Upper lobe of right lung (tissue), 1 donor: ENCODE measurements around the gene BTG1. TPM values are rescaled to one million over a fixed set of nuclear protein-coding genes. Genes with fewer than 3 reads are reported as not detected.

Experiments
- ATAC-seq: fragments of 200-7000 bp; cut with Tn5 transposase; one replicate; pipeline ENCODE4 v1.9.1; 2020; ENCODE audit warnings: mild to moderate bottlenecking, moderate library complexity
- DNase-seq: peaks from one replicate; pipeline ENCODE4 v3.0.0-alpha.2; 2020
- H3K27ac ChIP-seq: fragments of 200-600 bp; one replicate; pipeline ENCODE4 v1.8.0; 2022
- H3K27me3 ChIP-seq: fragments of 200-600 bp; one replicate; pipeline ENCODE4 v1.8.0; 2022; ENCODE audit warnings: mild to moderate bottlenecking
- H3K36me3 ChIP-seq: fragments of 200-600 bp; one replicate; pipeline ENCODE4 v1.8.0; 2022
- H3K4me1 ChIP-seq: fragments of 200-600 bp; one replicate; pipeline ENCODE4 v1.8.0; 2022
- H3K4me3 ChIP-seq: fragments of 200-600 bp; one replicate; pipeline ENCODE4 v1.8.0; 2022; ENCODE audit warnings: mild to moderate bottlenecking
- H3K9me3 ChIP-seq: fragments of 200-600 bp; one replicate; pipeline ENCODE4 v1.8.0; 2022
- CTCF ChIP-seq: fragments of 200-600 bp; IDR thresholded peaks from one replicate; pipeline ENCODE4 v1.8.0; 2022; ENCODE audit warnings: antibody characterized with exemption
- intact Hi-C: fragments of 100-400 bp; cut with DNase I; formaldehyde crosslinking; loops from one replicate; pipeline ENCODE4 v1.11.0; 2022
- total RNA-seq: library from RNA; stranded (reverse); fragmentation: NEBNext Ultra II Directional; extraction: Animal tissue kit (Norgen Biotek cat#: 25700); gene quantifications from one replicate; pipeline ENCODE4 v1.2.1, GENCODE V29; 2021
- donor health status: DM: no; HTN: yes; CAD: no; lungs with severe emphysema.

BTG1 gene
- total RNA-seq, 1 donor from 2014 or later: 163 TPM

GRCh38 chr12:92158796-92159439 is 13.3 kb upstream of the BTG1 start:
- no peak for TF ChIP-seq CTCF
- H3K27ac ChIP-seq: peak overlapping the region; percentile 6
- ATAC-seq: no peak

GRCh38 chr12:92156704-92157395 is 11.2 kb upstream of the BTG1 start:
- DNase-seq (no peak), ATAC-seq (no peak)
- intact Hi-C loops: no loop called here
- H3K36me3 ChIP-seq: no peaks in the 10 kb centered on the region
- H3K27ac ChIP-seq: no peak overlapping the region
- no peaks in the 10 kb centered on the region for H3K27me3 ChIP-seq
- no peak for TF ChIP-seq CTCF
- no peak overlapping the region for H3K4me3 ChIP-seq
- H3K4me1 ChIP-seq: peaks cover 7% of the 10 kb centered on the region
- no peaks in the 10 kb centered on the region for H3K9me3 ChIP-seq

More at GRCh38 chr12:92158796-92159439, 13.3 kb upstream of the BTG1 start:
- no peaks in the 10 kb centered on the region for H3K36me3 ChIP-seq
- H3K9me3 ChIP-seq: no peaks in the 10 kb centered on the region
- H3K4me3 ChIP-seq: no peak overlapping the region
- intact Hi-C loops: no loop called here
- DNase-seq: no peak
- no peaks in the 10 kb centered on the region for H3K27me3 ChIP-seq
- H3K4me1 ChIP-seq: peaks cover 7% of the 10 kb centered on the region

DNA sequence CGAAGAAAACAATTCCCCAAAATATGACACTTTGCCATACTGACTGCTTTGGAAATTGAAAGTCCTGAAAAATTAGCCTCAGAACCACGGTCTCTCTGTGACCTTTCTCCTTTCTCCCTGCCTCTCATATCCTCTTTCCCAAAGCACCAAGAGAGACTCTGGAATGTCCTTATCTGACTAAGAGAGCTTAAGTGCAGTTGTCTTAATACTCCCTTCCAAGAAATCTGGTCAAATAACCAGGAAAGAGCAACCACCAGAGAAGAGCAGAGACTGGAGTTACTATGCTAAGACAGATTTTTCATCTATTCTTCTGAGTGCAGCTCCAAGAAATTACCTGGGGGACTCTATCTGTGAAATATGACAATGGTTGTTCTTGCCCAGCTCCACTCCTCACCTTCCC is 10.5 kb upstream of the BTG1 start:
- H3K27ac ChIP-seq: no peak overlapping the region
- H3K27me3 ChIP-seq: no peaks in the 10 kb centered on the region
- H3K4me1 ChIP-seq: peaks cover 7% of the 10 kb centered on the region
- ATAC-seq: no peak
- no peak overlapping the region for H3K4me3 ChIP-seq
- no peak for TF ChIP-seq CTCF
- no peak for DNase-seq
- intact Hi-C loops: no loop called here
- no peaks in the 10 kb centered on the region for H3K36me3 ChIP-seq
- H3K9me3 ChIP-seq: no peaks in the 10 kb centered on the region

- ATAC-seq (no peak), DNase-seq (no peak)
- Histone ChIP-seq H3K27ac (no peak overlapping the region), H3K36me3 (no peaks in the 10 kb centered on the region), H3K4me1 (peaks cover 7% of the 10 kb centered on the region), H3K9me3 (no peaks in the 10 kb centered on the region), H3K27me3 (no peaks in the 10 kb centered on the region), H3K4me3 (no peak overlapping the region)
- TF ChIP-seq CTCF: no peak
- intact Hi-C loops: no loop called here
Measured at GRCh38 chr12:92155733-92156132, 10.1 kb upstream of the BTG1 start.

GRCh38 chr12:92151916-92152315 is 6.3 kb upstream of the BTG1 start:
- no peak overlapping the region for H3K27ac ChIP-seq
- TF ChIP-seq CTCF: no peak
- H3K36me3 ChIP-seq: no peaks in the 10 kb centered on the region
- intact Hi-C loops: no loop called here
- H3K27me3 ChIP-seq: no peaks in the 10 kb centered on the region
- no peaks in the 10 kb centered on the region for H3K9me3 ChIP-seq
- ATAC-seq: no peak
- no peak overlapping the region for H3K4me3 ChIP-seq
- H3K4me1 ChIP-seq: peaks cover 10% of the 10 kb centered on the region
- no peak for DNase-seq
